ENCODE data around the gene TSEN15.

TSEN15 gene

DNA sequence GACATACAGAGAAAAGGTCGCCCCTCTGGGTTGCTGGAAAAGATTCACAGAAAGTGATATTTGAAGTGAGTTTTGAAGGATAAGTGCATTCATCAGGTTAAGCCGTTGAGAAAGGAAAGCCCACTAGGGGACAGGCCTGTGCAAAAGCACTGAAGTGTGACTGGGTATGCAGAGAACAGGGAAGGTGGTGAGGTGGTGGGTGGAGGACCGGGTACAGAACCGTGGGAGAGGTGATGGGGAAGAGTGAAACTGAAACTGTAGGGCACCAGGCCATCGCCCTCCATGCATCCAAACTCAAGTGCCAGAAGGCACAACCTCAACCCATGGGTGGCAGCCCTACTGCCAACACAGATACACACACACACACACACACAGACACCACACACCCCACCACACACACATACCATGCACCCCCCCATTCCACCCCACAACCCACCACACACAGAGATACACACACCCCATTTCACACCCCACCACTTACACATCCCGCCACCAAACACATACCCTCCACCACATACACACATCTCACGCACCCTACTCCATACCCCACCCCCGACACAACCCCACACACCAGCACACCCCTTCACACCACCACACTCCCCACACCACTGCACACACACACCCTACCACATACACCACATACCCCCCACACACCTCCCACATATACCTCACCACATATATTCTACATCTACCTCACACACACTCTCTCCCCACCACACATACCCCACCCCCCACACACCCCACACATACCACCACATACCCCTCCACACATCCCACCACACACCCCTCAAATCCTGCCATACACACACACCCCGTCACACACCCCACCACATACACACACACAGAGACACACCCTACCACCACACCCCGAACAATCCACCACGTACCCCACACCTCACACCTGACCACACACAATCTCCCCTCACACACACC is 59.0 kb downstream of the TSEN15 start:
- DNase-seq = no peak

DNA sequence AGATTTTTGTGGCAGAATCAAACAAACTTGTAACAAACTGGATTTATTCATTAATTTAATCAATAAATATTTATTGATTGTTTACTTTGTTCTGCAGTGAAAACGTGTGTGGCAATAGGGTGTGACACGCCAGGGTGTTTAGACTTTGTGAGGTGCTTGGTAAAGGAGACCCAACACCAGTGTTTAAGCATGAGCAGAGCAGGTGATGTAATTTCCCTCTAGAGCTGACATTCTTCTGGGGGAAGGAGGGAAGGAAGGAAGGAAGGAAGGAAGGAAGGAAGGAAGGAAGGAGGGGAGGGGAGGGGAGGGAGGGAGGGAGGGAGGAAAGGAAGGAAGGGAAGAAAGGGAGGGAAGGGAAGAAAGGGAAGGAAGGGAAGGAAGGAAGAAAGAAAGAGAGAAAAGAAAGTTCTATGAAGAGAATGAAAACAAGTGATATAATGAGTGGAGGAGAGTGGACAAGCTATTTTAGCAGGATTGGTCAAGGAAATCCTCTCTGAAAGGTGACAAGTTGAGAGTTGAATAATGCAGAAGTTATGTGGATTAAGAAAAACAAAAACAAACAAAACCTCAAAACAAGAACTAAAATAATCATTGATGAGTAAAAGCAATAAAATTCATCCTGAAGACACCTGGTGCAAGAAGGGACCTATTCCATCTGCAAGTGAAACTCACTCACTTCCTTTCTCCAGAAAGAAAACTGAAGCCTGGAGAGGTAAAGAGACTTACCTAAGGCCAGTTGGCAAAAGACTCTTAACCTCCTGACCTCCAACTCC is 60.8 kb downstream of the TSEN15 start:
- no peak for DNase-seq

DNA sequence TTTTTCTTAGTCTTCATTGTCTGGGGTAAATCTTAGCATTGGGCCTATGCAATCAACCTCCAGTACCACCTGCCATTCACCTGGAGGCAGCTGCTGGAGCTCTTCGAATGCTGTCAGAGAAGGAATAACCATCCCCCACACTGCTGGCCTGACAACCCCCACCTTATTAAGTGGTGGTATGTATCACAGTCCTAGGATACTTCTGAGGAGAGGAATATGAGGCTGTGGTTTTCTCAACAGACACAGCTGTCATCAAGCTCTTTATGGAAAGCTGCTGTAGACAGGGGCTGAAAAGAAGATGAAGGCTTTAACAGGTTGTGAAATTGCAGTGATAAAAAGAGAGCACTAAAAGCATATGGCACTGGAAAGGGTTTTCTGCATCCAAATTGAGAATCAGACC is 61.7 kb downstream of the TSEN15 start:
- DNase-seq = no peak

DNA sequence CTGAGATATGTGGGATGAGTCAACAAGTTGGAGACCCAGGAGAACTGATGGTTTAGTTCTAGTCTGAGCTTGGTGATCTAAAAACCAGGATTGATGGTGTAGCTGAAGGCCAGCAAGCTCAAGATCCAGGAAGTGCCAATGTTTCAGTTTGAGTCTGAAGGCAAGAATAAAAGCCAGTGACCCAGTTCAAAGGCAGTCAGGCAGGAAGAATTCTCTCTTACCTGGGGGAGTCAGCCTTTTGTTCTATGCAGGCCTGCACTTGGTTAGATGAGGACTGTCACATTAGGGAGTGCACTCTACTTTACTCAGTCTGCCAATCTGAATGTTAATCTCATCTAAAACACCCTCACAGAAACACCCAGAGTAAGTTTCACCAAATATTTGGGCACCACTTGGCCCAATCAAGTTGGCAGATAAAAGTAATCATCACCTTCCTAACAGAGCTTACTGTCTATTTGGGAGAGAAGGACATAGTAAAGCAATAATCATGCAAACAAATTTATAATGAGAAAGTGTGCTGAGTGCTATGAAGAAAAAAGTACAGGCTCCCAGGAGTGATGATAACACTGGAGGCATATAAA is 63.4 kb downstream of the TSEN15 start:
- DNase-seq = no peak

DNA sequence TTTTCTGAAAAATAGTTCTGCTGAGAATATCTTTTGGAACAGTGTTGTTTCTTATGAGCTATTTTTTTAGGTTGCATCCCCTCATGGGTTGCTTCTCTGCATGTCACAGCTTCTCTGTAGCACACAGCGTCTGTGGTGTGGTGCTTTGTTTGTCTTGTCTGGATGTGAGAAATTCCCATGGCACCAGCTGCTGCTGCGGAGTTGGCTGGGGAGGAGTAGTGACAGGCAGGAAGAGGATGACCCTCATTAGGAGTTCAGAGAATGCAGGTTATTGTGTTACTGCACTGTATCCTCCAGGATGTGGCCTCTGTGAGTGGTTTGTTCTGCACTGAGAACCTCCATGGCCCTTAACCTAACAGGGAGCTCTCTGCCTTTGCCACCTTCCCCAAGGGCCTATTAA is 64.8 kb downstream of the TSEN15 start:
- DNase-seq = no peak

DNA sequence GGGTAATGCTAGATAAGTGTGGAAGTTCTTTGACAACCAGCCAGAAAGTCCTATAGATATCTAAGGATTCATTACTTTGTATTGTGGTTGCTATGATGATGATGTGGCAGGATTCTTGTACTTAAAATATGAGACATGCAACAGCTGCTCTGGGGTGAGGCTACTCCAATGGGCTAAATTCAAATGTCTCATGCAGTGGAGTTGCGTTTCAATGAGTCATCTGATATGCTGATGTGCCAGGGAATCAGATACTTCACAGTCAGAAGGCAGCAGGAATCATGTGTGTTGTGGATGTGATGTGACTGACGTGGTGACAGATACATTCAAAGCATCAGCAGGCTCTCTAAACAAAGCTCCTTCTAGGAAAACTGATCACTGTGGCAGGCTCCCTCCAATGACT is 66.5 kb downstream of the TSEN15 start:
- DNase-seq = no peak
